Measurements from ENCODE around the gene SCML1.

Gene SCML1

GRCh38 chrX:17788956-17789562 is 51.8 kb downstream of the SCML1 start:
- no peak for DNase-seq (ENCODE audit: low spot score)

GRCh38 chrX:17792826-17793225 is 55.5 kb downstream of the SCML1 start:
- DNase-seq (ENCODE audit: low spot score) = no peak

- no peak for DNase-seq (ENCODE audit: low spot score)
Observed at GRCh38 chrX:17798921-17799320, 61.6 kb downstream of the SCML1 start.

GRCh38 chrX:17801431-17801830 is 64.1 kb downstream of the SCML1 start:
- no peak for DNase-seq (ENCODE audit: low spot score)

- no peak for DNase-seq (ENCODE audit: low spot score)
Observed at GRCh38 chrX:17802756-17803155, 65.5 kb downstream of the SCML1 start.

GRCh38 chrX:17803449-17803848 is 66.2 kb downstream of the SCML1 start:
- no peak for DNase-seq (ENCODE audit: low spot score)
